ENCODE measurements around the gene MTRF1. TPM values are rescaled to one million over a fixed set of nuclear protein-coding genes. Genes with fewer than 3 reads are reported as not detected.

MTRF1 gene
- total and polyA plus RNA-seq, 2 of the 8 experiments (the other 6 are each of a cell fraction or from before 2014, with no cell fraction given), result 8.0 to 19.2 TPM

DNA sequence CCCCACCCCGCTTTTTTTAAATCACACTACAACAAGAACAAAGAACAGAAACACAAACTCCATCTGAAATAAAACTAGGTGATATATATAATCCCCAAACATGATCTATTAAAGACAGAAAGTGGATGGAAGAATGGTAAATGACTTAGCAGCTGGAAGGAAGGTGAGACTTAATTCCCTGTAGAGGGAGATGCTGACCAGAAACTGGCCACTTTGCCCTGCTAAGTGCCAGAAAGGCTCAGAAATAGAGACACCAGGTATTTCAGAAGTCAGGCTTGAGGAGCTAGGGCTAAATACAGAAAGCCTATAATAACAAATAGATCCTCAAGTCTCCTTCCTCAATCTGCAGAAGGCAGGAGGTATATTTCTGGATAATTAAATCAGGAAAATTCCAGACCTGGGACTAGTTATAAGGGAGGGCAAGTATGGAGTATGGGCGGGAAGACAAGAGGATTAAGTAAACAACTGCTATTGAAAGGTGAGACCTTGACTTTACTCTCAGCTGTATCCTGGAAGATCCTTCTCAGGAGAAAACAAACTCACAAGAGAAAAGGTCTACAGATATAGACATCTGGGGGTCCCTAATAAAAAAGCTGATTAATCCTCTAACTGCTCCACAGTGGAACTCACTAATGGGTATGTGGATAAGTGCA, 32.2 kb downstream of the MTRF1 start:
- POLR2A ChIA-PET (ENCODE audit: partially characterized antibody), result interaction anchor here (1.2 kb wide), 1 partner anchor 11 kb away, joined by 4 read pairs; no protein-coding TSS in a partner anchor
- no peak overlapping the region for H3K27ac ChIP-seq (ENCODE audit: low read depth, low read length)
- CTCF ChIA-PET (ENCODE audit: partially characterized antibody), result interaction anchor here (0.7 to 2.0 kb wide), 4 partner anchors 9 to 106 kb away, joined by 4 to 9 read pairs (median 4); no protein-coding TSS in a partner anchor
- TF ChIP-seq, protein P1, sequence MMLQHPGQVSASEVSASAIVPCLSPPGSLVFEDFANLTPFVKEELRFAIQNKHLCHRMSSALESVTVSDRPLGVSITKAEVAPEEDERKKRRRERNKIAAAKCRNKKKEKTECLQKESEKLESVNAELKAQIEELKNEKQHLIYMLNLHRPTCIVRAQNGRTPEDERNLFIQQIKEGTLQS (IDR thresholded peaks at IDR 0.05; ENCODE audit: insufficient read depth, low read depth, low read length), result no peak
- TF ChIP-seq NANOG (IDR thresholded peaks at IDR 0.05; ENCODE audit: insufficient read depth, low read depth, low read length, poor library complexity, severe bottlenecking), result no peak
- no peak for TF ChIP-seq JUND (IDR thresholded peaks at IDR 0.05; ENCODE audit: low read length)
- peak in 1 of 2 experiments; percentile 15; a peak in 1 of 4 replicates for TF ChIP-seq RAD21 (IDR thresholded peaks at IDR 0.05 in 1 of 2, conservative IDR thresholded peaks at IDR 0.05 in 1 of 2; ENCODE audit: low read depth in 2 of 2, low read length in 2 of 2)

More for the DNA sequence above, 32.2 kb downstream of the MTRF1 start:
- Histone ChIP-seq H4K91ac (replicated peaks; ENCODE audit: insufficient read length, low read length) (no peak overlapping the region), H2AFZ (ENCODE audit: low read length) (no peak overlapping the region), H3K56ac (replicated peaks; ENCODE audit: insufficient read length, low read depth, low read length) (no peak overlapping the region), H3K23ac (ENCODE audit: insufficient read length) (no peak overlapping the region), H2BK5ac (ENCODE audit: low read depth, low read length) (no peak overlapping the region), H3K27me3 (replicated peaks in 1 of 4; ENCODE audit: control insufficient read depth in 3 of 4, extremely low read depth in 1 of 4, insufficient read depth in 3 of 4, low read length in 3 of 4) (no peaks in the 10 kb centered on the region), H4K8ac (ENCODE audit: extremely low read depth, insufficient read depth, low read length) (no peak overlapping the region), H3K4ac (replicated peaks; ENCODE audit: insufficient read length, low read depth, low read length) (no peak overlapping the region), H3K23me2 (ENCODE audit: low read depth, low read length) (no peaks in the 10 kb centered on the region; the same call in 1 of the 2 replicates), H3K18ac (ENCODE audit: extremely low read depth, low read length) (no peak overlapping the region), H3K14ac (ENCODE audit: insufficient read length) (no peak overlapping the region), H3K79me1 (ENCODE audit: low read depth, low read length) (no peaks in the 10 kb centered on the region), H3K4me2 (ENCODE audit: insufficient read depth in 1 of 2, low read depth in 2 of 2, low read length in 2 of 2) (no peak overlapping the region), H3K9me3 (ENCODE audit: insufficient read depth in 2 of 2, low read depth in 1 of 2, low read length in 1 of 2) (no peaks in the 10 kb centered on the region), H2BK15ac (ENCODE audit: low read length) (no peak overlapping the region), H2BK120ac (replicated peaks; ENCODE audit: low read depth, low read length) (no peak overlapping the region), H4K20me1 (replicated peaks in 1 of 2; ENCODE audit: control insufficient read depth in 1 of 2, insufficient read depth in 2 of 2, low read length in 2 of 2) (no peaks in the 10 kb centered on the region), H3K9ac (replicated peaks in 1 of 4; ENCODE audit: extremely low read depth in 1 of 4, low read depth in 3 of 4, low read length in 3 of 4) (no peak overlapping the region), H2BK20ac (ENCODE audit: low read length) (no peak overlapping the region), H2AK5ac (ENCODE audit: low read depth, low read length) (no peak overlapping the region), H3K36me3 (ENCODE audit: control insufficient read depth in 2 of 4, insufficient read depth in 4 of 4, low read length in 3 of 4) (no peaks in the 10 kb centered on the region; a peak in 1 of 8 replicates), H2BK12ac (ENCODE audit: low read depth, low read length) (no peak overlapping the region), H4K5ac (ENCODE audit: insufficient read length, low read depth, low read length) (no peak overlapping the region), H3K4me3 (ENCODE audit: extremely low read depth in 1 of 4, insufficient read depth in 2 of 4, low read depth in 3 of 4, low read length in 4 of 4) (no peak overlapping the region), H3K79me2 (ENCODE audit: control insufficient read depth in 1 of 2, insufficient read depth in 2 of 2, low read length in 2 of 2) (no peaks in the 10 kb centered on the region), H3K4me1 (replicated peaks in 1 of 4; ENCODE audit: control insufficient read depth in 3 of 4, insufficient read depth in 4 of 4, low read length in 3 of 4) (no peaks in the 10 kb centered on the region)
- WGBS, 2 experiments (ENCODE audit: extremely low coverage in 1 of 2, insufficient coverage in 1 of 2, insufficient read length in 1 of 2, insufficient replicate concordance in 2 of 2, low coverage in 1 of 2, low lambda C conversion rate in 2 of 2, missing lambda C conversion rate in 1 of 2), result 81% methylated on average over 2 of the region's 2 CpGs; no CpG with 5 or more reads in 1 of the 2 experiments
- DNase-seq (ENCODE audit: low read depth in 1 of 2, low spot score in 2 of 2) (no peak), FAIRE-seq (no peak)

All from H1 (cell line).